K562 (cell line): ENCODE results near the gene S100A3.
"Not testable (repeated sequence)": the region's sequence is repeated elsewhere in the genome, so short reads cannot be mapped to it uniquely, and the experiment has no call there.

Source experiments
- DMBX1 ChIP-seq: fragments of 250-450 bp; sonication (Bioruptor Pico); IDR thresholded peaks from 2 replicates; pipeline ENCODE4 v1.8.0; 2022; ENCODE audit warnings: inconsistent platforms, mild to moderate bottlenecking, moderate library complexity, borderline replicate concordance
- FOXA1 ChIP-seq: fragments of 450-650 bp; IDR thresholded peaks from 2 replicates; pipeline ENCODE4 v1.6.1; 2016; ENCODE audit warnings: mild to moderate bottlenecking, borderline replicate concordance
- JUN ChIP-seq, 2 experiments: sonication (generic) in 1 of 2; formaldehyde crosslinking in 1 of 2; IDR thresholded peaks; 2 replicates each; pipeline versions ENCODE4 v1.6.1 to v1.8.0; 2012 to 2022; ENCODE audit warnings: borderline replicate concordance in 2 of 2, mild to moderate bottlenecking in 2 of 2, improper control_type of control experiment in 1 of 2, low read depth in 1 of 2, low read length in 1 of 2, missing genetic modification reagents in 1 of 2
- RBBP5 ChIP-seq: fragments of 200-600 bp; sonication (generic); IDR thresholded peaks from 2 replicates; pipeline ENCODE4 v1.6.1; 2012; ENCODE audit warnings: borderline replicate concordance, mild to moderate bottlenecking, low read length, control low read depth, inconsistent platforms; ENCODE audit not compliant: insufficient read depth, poor library complexity, severe bottlenecking
- SP1 ChIP-seq: sonication (generic); formaldehyde crosslinking; IDR thresholded peaks from 2 replicates; pipeline ENCODE4 v1.8.1; 2022; ENCODE audit warnings: mild to moderate bottlenecking, missing genetic modification reagents
- SREBF2 ChIP-seq: sonication (generic); formaldehyde crosslinking; IDR thresholded peaks from 2 replicates; pipeline ENCODE4 v1.4.0; 2020; ENCODE audit warnings: mild to moderate bottlenecking, missing genetic modification reagents
- TAF1 ChIP-seq: IDR thresholded peaks from 2 replicates; pipeline ENCODE4 v1.6.1; 2011; ENCODE audit warnings: mild to moderate bottlenecking, low read length, moderate library complexity; ENCODE audit not compliant: insufficient read depth, control insufficient read depth, severe bottlenecking; ENCODE audit errors: extremely low read depth
- TF ChIP-seq, protein P1 (sequence below), 3 experiments: IDR thresholded peaks in 2 of 3; conservative IDR thresholded peaks in 1 of 3; 2 replicates each; pipeline ENCODE4 v1.5.1; 2011 to 2012; ENCODE audit warnings: low read length in 3 of 3, mild to moderate bottlenecking in 3 of 3, control low read depth in 2 of 3, improper control_type of control experiment in 1 of 3, inconsistent platforms in 1 of 3, low read depth in 1 of 3, mixed read lengths in 1 of 3, moderate library complexity in 1 of 3; ENCODE audit not compliant: insufficient read depth in 2 of 3
- TF ChIP-seq, protein P2 (sequence below), 2 experiments: fragments of 450-650 bp; formaldehyde crosslinking in 1 of 2; IDR thresholded peaks; 2 replicates each; pipeline versions ENCODE4 v1.4.0 to v1.6.1; 2014 to 2020; ENCODE audit warnings: mild to moderate bottlenecking in 2 of 2, borderline replicate concordance in 1 of 2, low read depth in 1 of 2
- TF ChIP-seq, protein P3 (sequence below): fragments of 250-450 bp; sonication (Bioruptor Pico); IDR thresholded peaks from 2 replicates; pipeline ENCODE4 v1.8.0; 2022; ENCODE audit warnings: inconsistent platforms
- TF ChIP-seq, protein P4 (sequence below): sonication (generic); formaldehyde crosslinking; IDR thresholded peaks from 2 replicates; pipeline ENCODE4 v1.9.0; 2022; ENCODE audit warnings: mild to moderate bottlenecking, missing genetic modification reagents
- TF ChIP-seq, protein P5 (sequence below): fragments of 150-350 bp; IDR thresholded peaks from 2 replicates; pipeline ENCODE4 v1.6.1; 2014; ENCODE audit warnings: low read depth, mild to moderate bottlenecking, low read length, borderline replicate concordance

DNA sequence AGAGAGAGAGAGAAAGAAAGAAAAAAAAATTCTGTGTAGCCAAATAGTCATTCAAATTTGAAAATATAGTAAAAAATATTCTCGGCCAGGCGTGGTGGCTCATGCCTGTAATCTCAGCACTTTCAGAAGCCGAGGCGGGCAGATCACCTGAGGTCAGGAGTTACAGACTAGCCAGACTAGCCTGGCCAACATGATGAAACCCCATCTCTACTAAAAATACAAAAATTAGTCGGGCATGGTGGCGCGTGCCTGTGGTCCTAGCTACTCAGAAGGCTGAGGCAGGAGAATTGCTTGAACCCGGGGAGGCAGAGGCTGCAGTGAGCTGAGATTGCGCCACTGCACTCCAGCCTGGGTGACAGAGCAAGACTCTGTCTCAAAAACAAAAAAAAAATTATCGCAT is 39.0 kb upstream of the S100A3 start:
- TF ChIP-seq FOXA1; RBBP5; TAF1; JUN (IDR thresholded peaks at IDR 0.05; ENCODE audit: borderline replicate concordance, low read depth, low read length); JUN (CRISPR knock-in tag; IDR thresholded peaks at IDR 0.05; ENCODE audit: borderline replicate concordance); SREBF2 (CRISPR knock-in tag); SP1 (CRISPR knock-in tag); DMBX1 (CRISPR knock-in tag): not testable (repeated sequence)
- TF ChIP-seq, protein P1, sequence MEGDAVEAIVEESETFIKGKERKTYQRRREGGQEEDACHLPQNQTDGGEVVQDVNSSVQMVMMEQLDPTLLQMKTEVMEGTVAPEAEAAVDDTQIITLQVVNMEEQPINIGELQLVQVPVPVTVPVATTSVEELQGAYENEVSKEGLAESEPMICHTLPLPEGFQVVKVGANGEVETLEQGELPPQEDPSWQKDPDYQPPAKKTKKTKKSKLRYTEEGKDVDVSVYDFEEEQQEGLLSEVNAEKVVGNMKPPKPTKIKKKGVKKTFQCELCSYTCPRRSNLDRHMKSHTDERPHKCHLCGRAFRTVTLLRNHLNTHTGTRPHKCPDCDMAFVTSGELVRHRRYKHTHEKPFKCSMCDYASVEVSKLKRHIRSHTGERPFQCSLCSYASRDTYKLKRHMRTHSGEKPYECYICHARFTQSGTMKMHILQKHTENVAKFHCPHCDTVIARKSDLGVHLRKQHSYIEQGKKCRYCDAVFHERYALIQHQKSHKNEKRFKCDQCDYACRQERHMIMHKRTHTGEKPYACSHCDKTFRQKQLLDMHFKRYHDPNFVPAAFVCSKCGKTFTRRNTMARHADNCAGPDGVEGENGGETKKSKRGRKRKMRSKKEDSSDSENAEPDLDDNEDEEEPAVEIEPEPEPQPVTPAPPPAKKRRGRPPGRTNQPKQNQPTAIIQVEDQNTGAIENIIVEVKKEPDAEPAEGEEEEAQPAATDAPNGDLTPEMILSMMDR (IDR thresholded peaks at IDR 0.05 in 2 of 3, conservative IDR thresholded peaks at IDR 0.05 in 1 of 3; ENCODE audit: insufficient read depth in 2 of 3, low read depth in 1 of 3, low read length in 3 of 3): not testable (repeated sequence)
- TF ChIP-seq, protein P2, sequence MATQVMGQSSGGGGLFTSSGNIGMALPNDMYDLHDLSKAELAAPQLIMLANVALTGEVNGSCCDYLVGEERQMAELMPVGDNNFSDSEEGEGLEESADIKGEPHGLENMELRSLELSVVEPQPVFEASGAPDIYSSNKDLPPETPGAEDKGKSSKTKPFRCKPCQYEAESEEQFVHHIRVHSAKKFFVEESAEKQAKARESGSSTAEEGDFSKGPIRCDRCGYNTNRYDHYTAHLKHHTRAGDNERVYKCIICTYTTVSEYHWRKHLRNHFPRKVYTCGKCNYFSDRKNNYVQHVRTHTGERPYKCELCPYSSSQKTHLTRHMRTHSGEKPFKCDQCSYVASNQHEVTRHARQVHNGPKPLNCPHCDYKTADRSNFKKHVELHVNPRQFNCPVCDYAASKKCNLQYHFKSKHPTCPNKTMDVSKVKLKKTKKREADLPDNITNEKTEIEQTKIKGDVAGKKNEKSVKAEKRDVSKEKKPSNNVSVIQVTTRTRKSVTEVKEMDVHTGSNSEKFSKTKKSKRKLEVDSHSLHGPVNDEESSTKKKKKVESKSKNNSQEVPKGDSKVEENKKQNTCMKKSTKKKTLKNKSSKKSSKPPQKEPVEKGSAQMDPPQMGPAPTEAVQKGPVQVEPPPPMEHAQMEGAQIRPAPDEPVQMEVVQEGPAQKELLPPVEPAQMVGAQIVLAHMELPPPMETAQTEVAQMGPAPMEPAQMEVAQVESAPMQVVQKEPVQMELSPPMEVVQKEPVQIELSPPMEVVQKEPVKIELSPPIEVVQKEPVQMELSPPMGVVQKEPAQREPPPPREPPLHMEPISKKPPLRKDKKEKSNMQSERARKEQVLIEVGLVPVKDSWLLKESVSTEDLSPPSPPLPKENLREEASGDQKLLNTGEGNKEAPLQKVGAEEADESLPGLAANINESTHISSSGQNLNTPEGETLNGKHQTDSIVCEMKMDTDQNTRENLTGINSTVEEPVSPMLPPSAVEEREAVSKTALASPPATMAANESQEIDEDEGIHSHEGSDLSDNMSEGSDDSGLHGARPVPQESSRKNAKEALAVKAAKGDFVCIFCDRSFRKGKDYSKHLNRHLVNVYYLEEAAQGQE (IDR thresholded peaks at IDR 0.05; ENCODE audit: borderline replicate concordance): not testable (repeated sequence)
- TF ChIP-seq, protein P2 (CRISPR knock-in tag; IDR thresholded peaks at IDR 0.05; ENCODE audit: low read depth): not testable (repeated sequence)
- TF ChIP-seq, protein P3, sequence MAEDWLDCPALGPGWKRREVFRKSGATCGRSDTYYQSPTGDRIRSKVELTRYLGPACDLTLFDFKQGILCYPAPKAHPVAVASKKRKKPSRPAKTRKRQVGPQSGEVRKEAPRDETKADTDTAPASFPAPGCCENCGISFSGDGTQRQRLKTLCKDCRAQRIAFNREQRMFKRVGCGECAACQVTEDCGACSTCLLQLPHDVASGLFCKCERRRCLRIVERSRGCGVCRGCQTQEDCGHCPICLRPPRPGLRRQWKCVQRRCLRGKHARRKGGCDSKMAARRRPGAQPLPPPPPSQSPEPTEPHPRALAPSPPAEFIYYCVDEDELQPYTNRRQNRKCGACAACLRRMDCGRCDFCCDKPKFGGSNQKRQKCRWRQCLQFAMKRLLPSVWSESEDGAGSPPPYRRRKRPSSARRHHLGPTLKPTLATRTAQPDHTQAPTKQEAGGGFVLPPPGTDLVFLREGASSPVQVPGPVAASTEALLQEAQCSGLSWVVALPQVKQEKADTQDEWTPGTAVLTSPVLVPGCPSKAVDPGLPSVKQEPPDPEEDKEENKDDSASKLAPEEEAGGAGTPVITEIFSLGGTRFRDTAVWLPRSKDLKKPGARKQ: not testable (repeated sequence)
- TF ChIP-seq, protein P4, sequence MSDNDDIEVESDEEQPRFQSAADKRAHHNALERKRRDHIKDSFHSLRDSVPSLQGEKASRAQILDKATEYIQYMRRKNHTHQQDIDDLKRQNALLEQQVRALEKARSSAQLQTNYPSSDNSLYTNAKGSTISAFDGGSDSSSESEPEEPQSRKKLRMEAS (CRISPR knock-in tag): not testable (repeated sequence)
- TF ChIP-seq, protein P5, sequence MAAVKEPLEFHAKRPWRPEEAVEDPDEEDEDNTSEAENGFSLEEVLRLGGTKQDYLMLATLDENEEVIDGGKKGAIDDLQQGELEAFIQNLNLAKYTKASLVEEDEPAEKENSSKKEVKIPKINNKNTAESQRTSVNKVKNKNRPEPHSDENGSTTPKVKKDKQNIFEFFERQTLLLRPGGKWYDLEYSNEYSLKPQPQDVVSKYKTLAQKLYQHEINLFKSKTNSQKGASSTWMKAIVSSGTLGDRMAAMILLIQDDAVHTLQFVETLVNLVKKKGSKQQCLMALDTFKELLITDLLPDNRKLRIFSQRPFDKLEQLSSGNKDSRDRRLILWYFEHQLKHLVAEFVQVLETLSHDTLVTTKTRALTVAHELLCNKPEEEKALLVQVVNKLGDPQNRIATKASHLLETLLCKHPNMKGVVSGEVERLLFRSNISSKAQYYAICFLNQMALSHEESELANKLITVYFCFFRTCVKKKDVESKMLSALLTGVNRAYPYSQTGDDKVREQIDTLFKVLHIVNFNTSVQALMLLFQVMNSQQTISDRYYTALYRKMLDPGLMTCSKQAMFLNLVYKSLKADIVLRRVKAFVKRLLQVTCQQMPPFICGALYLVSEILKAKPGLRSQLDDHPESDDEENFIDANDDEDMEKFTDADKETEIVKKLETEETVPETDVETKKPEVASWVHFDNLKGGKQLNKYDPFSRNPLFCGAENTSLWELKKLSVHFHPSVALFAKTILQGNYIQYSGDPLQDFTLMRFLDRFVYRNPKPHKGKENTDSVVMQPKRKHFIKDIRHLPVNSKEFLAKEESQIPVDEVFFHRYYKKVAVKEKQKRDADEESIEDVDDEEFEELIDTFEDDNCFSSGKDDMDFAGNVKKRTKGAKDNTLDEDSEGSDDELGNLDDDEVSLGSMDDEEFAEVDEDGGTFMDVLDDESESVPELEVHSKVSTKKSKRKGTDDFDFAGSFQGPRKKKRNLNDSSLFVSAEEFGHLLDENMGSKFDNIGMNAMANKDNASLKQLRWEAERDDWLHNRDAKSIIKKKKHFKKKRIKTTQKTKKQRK: not testable (repeated sequence)
